Measurements from ENCODE around the gene APC2.

The APC2 gene

DNA sequence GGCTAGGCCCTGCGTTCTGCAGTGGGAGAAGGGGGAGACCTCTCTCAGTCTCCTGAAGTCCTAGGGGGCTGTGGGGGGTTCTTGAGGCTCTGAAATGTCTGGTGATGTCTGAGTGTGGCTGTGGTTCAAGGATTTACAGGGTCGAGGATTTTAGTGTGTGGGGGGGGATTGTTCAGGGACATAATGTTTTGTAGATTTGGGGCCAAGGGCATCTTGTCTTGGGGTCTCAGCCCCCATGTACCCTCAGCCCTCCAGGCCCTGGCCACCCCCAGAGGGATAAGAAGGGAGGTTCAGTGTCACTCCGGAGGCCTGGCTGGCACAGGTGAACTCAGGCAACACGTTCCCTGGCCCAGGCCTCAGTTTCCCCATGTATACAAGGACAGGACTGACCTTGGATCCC is 2.4 kb upstream of the APC2 start:
- DNase-seq = no peak

DNA sequence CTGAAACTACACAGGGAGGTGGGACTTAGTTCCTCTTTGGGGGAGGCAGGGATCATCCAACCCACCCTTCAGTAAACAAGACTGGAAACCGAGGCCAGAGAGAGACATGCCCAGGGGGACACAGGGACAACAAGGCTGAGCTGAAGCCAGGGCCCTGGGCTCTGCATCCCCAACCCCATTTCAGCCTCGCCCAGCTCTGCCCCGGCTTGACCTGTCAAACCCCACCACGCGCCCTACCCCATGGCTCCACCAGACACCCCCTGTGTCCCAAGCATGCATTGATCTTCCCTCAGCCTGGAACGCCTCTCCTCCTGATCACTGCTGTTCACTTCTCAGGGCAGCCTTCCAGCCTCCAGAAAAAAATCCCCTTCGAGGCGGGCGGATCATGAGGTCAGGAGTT is 2.0 kb upstream of the APC2 start:
- DNase-seq = no peak

DNA sequence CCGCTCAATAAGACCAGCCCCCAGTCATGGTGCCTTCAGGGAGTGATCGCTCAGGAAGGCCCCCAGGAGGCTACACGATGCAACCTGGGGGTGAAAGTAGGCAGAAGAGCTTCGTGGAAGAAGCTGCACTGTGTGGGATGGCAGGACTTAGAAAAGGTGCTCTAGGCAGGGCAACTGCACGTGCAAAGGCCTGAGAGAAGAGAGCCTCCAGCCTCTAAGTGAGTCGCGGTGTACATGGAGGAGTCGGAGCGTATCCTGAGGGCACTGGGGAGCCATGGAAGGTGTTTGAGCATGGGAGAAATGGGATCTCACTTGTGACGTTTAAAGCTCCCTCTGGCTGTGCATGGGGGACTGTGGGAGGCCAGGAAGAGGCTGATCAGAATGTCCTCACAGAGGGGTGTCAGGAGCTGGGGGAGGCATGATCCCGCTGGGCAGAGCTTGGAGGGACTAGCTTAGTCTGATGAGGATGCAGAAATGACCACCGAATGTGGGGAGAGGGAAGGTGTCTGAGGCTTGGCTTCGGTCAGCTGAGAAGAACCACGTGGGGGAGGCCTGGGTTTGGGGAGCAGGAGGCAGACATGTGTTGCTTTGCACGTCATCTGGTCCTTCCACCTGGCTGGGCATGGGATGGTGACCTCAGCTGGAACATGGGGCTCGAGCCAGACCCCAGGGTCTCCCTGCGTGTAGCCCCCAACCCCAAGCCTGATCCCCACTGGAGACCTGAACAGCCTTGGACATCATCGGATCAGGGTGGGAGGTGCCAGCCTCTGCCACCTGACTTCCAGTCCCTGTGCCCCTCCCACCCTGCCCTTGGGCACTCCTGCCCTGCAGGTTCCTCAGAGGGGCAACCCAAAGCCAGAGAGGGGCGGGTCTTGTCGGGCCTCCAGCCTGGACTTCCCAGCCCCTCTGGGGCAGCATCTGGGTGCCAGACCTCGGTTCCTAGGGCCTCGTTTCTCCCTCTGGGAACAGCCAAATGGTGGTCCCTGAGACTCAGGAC is 1.1 kb downstream of the APC2 start:
- DNase-seq = no peak

DNA sequence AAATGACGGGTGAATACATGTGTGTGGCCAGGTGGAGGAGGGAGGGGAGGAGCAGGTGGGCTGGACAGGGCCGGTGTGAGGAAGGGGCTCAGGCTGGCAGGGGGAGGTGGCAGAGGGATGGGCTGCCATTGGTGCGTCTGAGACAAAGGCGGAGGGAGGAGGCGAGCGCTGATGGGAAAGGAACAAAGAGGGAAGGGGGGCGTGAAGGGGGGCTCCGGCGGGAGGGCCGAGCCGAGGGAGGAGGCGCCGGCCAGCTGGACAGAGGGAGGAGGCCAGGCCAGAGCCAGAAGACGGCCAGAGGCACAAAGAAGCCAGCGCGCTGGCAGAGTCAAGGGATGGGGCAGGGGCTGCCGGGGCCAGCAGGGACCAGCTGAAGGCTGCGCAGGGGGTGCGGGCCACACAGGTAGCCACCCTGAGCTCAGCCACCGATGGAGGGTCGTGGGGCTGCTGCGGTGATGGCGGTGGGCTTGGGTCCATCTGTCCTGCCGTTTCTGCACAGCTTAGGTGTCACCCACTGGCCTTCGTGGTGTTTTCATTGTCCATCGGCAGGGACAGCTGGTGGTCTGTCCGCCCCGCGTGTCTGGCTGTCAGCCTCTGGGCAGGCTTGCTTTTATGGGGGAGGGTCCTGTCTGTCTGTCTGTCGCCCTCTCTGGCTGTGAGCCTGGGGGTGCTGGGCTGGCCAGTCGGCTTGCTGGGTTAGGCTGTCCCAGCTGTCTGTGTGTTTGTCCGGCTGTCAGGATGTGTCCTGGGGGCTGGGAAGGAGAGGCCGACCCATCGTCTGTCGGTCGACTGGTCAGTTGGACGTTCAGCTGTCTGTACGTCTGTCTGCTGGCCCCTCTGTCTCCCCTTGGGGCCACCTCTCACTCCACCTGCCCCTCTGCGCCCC is 2.2 kb downstream of the APC2 start:
- no peak for DNase-seq

DNA sequence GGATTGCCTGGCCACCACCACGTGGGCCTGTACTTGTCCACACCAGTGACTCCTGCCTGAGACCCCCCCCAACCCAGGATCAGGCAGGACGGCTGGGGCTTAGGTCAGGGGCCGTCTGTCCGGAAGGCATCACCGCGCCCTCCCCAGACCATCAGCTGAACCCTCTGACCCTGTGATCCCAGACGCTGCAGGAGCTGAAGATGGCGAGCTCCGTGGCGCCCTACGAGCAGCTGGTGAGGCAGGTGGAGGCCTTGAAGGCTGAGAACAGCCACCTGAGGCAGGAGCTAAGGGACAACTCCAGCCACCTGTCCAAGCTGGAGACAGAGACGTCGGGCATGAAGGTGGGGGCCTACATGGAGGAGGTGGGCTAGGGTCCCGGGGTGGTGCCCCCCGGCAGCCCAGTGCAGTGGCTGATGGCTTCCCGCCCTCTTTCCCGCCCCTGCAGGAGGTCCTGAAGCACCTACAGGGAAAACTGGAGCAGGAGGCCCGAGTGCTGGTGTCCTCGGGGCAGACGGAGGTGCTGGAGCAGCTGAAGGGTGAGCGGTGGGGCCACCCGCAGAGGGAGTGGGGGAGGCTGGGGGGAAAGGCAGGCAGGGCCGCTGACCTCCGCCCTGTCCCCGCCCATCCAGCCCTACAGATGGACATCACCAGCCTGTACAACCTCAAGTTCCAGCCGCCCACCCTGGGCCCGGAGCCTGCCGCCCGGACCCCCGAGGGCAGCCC is 3.0 kb downstream of the APC2 start:
- no peak for DNase-seq

DNA sequence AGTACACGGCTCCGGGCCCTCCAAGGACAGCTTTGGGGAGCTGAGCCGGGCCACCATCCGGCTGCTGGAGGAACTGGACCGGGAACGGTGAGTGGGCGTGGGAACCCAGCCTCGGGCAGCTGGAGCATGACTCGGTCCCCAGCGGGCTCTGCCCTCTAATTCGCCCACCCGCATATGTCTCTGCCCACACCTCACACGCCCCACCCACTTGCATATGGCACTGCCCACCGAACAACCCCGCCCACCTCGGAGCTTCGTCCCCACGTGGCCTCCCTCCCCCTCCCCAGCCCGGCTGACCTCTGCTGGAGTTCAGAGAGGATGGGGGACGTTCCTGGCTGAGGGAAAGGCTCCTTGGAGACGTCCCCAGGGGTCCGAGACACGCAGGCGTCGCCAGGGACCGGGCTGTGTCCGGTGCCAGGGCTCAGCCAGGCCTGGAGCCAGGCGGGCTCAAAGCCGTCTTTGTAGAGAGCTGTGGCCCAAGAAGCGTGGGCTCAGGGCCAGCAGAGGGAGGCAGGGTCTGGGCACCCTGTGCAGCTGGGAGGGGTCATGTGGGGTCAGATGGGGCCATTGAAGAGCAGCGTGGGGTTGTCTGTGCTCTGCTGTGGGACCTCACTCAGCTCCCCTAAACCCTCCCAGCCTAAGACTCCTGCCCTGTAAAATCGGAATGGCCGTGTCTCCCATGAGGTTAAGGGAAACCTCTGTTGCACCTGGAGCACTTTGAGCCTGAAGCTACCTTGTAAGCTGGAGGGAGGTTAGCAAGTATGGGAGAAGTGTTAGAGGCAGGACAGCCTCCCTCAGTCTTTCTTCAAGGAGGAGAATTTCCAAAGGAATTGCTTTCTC is 3.8 kb downstream of the APC2 start:
- DNase-seq = no peak

- no peak for DNase-seq
Observed at GRCh38 chr19:1455002-1455335, 5.0 kb downstream of the APC2 start.

GRCh38 chr19:1455336-1456120 is 5.6 kb downstream of the APC2 start:
- DNase-seq = peak; percentile 35

DNA sequence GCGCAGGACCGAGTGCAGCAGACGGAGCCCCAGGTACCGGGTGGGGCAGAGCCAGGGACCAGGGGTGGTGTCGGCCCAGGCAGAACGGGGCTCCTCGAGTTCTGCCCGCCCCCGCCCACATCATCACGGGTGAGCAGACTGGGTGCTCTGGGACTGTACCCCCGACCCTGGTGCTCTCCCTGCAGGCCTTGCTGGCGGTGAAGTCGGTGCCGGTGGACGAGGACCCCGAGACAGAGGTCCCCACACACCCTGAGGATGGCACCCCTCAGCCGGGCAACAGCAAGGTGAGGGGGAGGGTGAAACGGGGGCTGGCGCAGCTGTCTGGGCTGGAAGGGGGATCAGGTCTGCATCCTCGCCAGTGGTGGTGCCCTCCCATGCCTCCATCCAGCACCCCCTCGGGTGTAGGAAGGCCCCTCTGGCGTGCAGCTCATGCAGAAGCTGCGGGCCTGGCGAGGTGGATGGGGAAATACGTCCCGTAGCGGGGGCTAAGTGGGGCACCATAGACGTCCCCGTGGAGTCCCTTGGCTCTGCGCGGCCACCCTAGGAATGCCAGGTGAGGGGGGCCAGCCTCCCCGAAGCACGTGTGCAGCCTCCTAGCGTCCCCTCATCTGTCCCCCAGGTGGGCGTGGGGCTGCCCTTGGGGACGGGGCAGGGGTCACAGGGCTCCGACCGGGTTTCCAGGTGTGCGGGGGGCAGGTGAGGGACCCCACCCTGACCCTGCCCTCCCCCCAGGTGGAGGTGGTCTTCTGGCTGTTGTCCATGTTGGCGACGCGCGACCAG is 6.4 kb downstream of the APC2 start:
- DNase-seq = no peak

DNA sequence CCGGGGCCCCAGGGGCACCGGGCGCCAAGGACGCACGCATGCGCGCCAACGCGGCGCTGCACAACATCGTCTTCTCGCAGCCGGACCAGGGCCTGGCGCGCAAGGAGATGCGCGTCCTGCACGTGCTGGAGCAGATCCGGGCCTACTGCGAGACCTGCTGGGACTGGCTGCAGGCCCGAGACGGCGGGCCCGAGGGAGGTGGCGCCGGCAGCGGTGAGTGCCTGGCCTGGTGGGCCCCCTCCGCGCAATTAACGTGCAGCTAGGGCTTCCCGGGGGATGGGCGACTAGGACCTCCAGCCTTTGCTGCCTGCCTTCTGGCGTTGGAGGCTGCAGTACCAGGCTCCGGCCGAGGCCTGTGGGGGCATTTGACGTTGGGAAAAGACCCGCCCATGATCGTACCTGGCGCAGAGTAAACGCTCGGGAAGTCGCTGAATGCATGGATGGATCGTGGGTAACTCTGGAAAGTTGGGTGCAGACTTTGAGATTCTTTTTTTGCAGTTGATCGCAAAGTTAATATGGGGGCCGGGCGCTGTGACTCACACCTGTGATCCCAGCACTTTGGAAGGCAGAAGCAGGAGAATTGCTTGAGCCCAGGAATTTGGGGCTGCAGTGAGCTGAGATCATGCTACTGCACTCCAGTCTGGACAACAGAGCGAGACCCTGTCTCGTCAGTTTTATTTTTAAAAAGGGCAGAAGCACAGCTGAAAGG is 7.3 kb downstream of the APC2 start:
- DNase-seq = no peak

DNA sequence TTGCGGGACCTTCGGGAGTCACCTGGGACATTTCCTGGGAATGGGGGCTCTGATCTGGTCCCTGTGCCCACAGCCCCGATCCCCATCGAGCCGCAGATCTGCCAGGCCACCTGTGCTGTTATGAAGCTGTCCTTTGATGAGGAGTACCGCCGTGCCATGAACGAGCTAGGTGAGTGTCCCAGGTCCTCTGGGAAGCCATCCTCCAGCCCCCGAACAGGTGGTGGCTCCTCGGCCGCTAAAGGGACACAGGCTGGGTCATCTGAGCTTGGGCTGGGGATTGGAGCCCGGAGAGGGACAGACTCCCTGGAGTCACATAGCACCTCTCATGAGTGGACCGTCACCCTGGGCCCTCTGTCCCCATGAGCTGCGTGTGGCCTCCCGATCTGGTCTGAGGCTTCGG is 8.0 kb downstream of the APC2 start:
- DNase-seq = no peak

- no peak for DNase-seq
Observed at GRCh38 chr19:1459479-1459878, 9.6 kb downstream of the APC2 start.

- DNase-seq = no peak
Observed at GRCh38 chr19:1460033-1460995, 10.4 kb downstream of the APC2 start.

DNA sequence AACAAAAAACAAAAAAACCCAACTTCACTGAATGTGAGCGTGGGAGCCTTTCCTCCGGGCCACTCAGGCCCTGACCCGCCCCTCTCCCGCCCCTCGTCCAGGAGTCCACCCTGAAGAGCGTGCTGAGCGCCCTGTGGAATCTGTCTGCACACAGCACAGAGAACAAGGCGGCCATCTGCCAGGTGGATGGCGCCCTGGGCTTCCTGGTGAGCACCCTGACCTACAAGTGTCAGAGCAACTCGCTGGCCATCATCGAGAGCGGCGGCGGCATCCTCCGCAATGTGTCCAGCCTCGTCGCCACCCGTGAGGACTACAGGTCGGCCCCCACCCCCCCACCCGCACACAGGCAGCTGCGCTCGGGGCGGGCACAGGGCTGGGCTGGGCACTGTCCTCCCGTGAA is 11.9 kb downstream of the APC2 start:
- DNase-seq = no peak

- peak; percentile 24 for DNase-seq
Observed at GRCh38 chr19:1465191-1466016, 15.5 kb downstream of the APC2 start.

DNA sequence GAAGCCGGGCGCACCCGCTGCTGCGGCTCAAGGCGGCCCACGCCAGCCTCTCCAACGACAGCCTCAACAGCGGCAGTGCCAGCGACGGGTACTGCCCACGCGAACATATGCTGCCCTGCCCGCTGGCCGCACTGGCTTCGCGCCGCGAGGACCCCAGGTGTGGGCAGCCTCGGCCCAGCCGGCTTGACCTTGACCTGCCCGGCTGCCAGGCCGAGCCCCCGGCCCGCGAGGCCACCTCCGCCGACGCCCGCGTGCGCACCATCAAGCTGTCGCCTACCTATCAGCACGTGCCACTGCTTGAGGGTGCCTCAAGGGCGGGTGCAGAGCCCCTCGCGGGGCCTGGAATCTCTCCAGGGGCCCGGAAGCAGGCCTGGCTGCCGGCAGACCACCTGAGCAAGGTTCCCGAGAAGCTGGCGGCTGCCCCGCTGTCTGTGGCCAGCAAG is 16.1 kb downstream of the APC2 start:
- DNase-seq = no peak

DNA sequence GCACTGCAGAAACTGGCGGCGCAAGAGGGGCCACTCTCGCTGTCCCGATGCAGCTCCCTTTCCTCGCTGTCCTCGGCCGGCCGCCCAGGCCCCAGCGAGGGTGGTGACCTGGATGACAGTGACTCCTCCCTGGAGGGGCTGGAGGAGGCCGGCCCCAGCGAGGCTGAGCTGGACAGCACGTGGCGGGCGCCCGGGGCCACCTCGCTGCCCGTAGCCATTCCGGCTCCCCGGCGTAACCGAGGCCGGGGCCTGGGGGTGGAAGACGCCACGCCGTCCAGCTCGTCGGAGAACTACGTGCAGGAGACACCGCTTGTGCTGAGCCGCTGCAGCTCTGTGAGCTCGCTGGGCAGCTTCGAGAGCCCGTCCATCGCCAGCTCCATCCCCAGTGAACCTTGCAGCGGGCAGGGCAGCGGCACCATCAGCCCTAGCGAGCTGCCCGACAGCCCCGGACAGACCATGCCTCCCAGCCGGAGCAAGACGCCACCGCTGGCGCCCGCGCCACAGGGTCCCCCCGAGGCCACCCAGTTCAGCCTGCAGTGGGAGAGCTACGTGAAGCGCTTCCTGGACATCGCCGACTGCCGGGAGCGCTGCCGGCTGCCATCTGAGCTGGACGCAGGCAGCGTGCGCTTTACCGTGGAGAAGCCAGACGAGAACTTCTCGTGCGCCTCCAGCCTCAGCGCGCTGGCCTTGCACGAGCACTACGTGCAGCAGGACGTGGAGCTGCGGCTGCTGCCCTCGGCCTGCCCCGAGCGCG is 16.7 kb downstream of the APC2 start:
- no peak for DNase-seq
